H1 (cell line): ENCODE results near the gene ZNF879. TPM values are rescaled to one million over a fixed set of nuclear protein-coding genes. Genes with fewer than 3 reads are reported as not detected.

Experiments used
- CTCF ChIA-PET: fragments of 300-600 bp; sonication (Branson Sonifier 250); formaldehyde crosslinking; loops from one replicate; lab custom pipeline; 2021; ENCODE audit not compliant: partially characterized antibody; lab: Charles Lee
- POLR2A ChIA-PET: fragments of 300-600 bp; sonication (Branson Sonifier 250); formaldehyde crosslinking; loops from one replicate; lab custom pipeline; 2021; ENCODE audit warnings: inconsistent platforms; ENCODE audit not compliant: partially characterized antibody; lab: Charles Lee
- DNase-seq, 2 experiments: peaks; one replicate each; pipeline versions ENCODE4 v3.0.0 to v3.0.0-alpha.2; 2010 to 2022; ENCODE audit warnings: low spot score in 2 of 2, low read depth in 1 of 2, mixed read lengths in 1 of 2
- FAIRE-seq: peaks from 2 replicates; lab custom pipeline; 2011; peaks lifted over from hg19 to GRCh38; lab: Jason Lieb, UNC
- H2AFZ ChIP-seq: 2 replicates; pipeline ENCODE4 v1.8.1; 2012; ENCODE audit warnings: low read length, inconsistent platforms
- H2AK5ac ChIP-seq: 2 replicates; pipeline ENCODE4 v1.6.1; 2013; ENCODE audit warnings: low read depth, low read length
- H2BK120ac ChIP-seq: replicated peaks from 2 replicates; pipeline ENCODE3; 2013; ENCODE audit warnings: low read depth, low read length, inconsistent platforms
- H2BK12ac ChIP-seq: 2 replicates; pipeline ENCODE4 v1.6.1; 2013; ENCODE audit warnings: low read depth, low read length
- H2BK15ac ChIP-seq: 2 replicates; pipeline ENCODE4 v1.6.1; 2013; ENCODE audit warnings: low read length
- H2BK20ac ChIP-seq: 2 replicates; pipeline ENCODE4 v1.6.1; 2013; ENCODE audit warnings: low read length
- H2BK5ac ChIP-seq: 2 replicates; pipeline ENCODE4 v1.6.1; 2013; ENCODE audit warnings: low read depth, low read length
- H3K14ac ChIP-seq: 2 replicates; pipeline ENCODE4 v1.6.1; 2013; ENCODE audit warnings: inconsistent platforms; ENCODE audit not compliant: insufficient read length
- H3K18ac ChIP-seq: 2 replicates; pipeline ENCODE4 v1.6.1; 2013; ENCODE audit warnings: low read length; ENCODE audit errors: extremely low read depth
- H3K23ac ChIP-seq: 2 replicates; pipeline ENCODE4 v1.6.1; 2013; ENCODE audit warnings: inconsistent platforms; ENCODE audit not compliant: insufficient read length
- H3K23me2 ChIP-seq: 2 replicates; pipeline ENCODE4 v1.6.1; 2013; ENCODE audit warnings: low read depth, low read length
- H3K27ac ChIP-seq: 2 replicates; pipeline ENCODE4 v1.6.1; 2011; ENCODE audit warnings: low read depth, low read length, inconsistent platforms
- H3K27me3 ChIP-seq, 4 experiments: replicated peaks in 1 of 4; 1 replicate in 1 of 4; 2 replicates in 3 of 4; pipeline versions ENCODE4 v1.6.1 to v1.8.1; 2011 to 2013; ENCODE audit warnings: low read length in 3 of 4, mild to moderate bottlenecking in 3 of 4, inconsistent platforms in 2 of 4, mixed read lengths in 2 of 4, moderate library complexity in 1 of 4; ENCODE audit not compliant: control insufficient read depth in 3 of 4, insufficient read depth in 3 of 4; ENCODE audit errors: extremely low read depth in 1 of 4
- H3K36me3 ChIP-seq, 4 experiments: 2 replicates each; pipeline versions ENCODE4 v1.6.1 to v1.8.1; 2011 to 2013; ENCODE audit warnings: mild to moderate bottlenecking in 4 of 4, low read length in 3 of 4, moderate library complexity in 2 of 4, control low read depth in 1 of 4, inconsistent platforms in 1 of 4; ENCODE audit not compliant: insufficient read depth in 4 of 4, control insufficient read depth in 2 of 4
- H3K4ac ChIP-seq: replicated peaks from 2 replicates; pipeline ENCODE3; 2013; ENCODE audit warnings: low read length, low read depth, mixed read lengths, inconsistent platforms; ENCODE audit not compliant: insufficient read length
- H3K4me1 ChIP-seq, 4 experiments: replicated peaks in 1 of 4; 1 replicate in 1 of 4; 2 replicates in 3 of 4; pipeline versions ENCODE4 v1.6.1 to v1.8.1; 2011 to 2013; ENCODE audit warnings: low read length in 3 of 4, inconsistent platforms in 2 of 4, mixed read lengths in 1 of 4; ENCODE audit not compliant: insufficient read depth in 4 of 4, control insufficient read depth in 3 of 4
- H3K4me2 ChIP-seq, 2 experiments: 2 replicates each; pipeline versions ENCODE4 v1.6.1 to v1.8.1; 2011 to 2013; ENCODE audit warnings: low read depth in 2 of 2, low read length in 2 of 2, control low read depth in 1 of 2, inconsistent platforms in 1 of 2, mild to moderate bottlenecking in 1 of 2; ENCODE audit not compliant: insufficient read depth in 1 of 2
- H3K4me3 ChIP-seq, 4 experiments: fragments of 200-600, 300-600 bp in 1 of 4; sonication (generic), shearing (Covaris generic), sonication (Bioruptor Twin) in 1 of 4; 2 replicates each; pipeline versions ENCODE4 v1.5.1 to v1.8.1; 2011 to 2016; ENCODE audit warnings: low read length in 4 of 4, low read depth in 3 of 4, control low read depth in 2 of 4, inconsistent platforms in 2 of 4, mild to moderate bottlenecking in 2 of 4, mixed read lengths in 1 of 4, moderate library complexity in 1 of 4; ENCODE audit not compliant: insufficient read depth in 2 of 4; ENCODE audit errors: extremely low read depth in 1 of 4
- H3K56ac ChIP-seq: replicated peaks from 2 replicates; pipeline ENCODE3; 2013; ENCODE audit warnings: low read depth, mild to moderate bottlenecking, mixed read lengths, low read length, inconsistent platforms; ENCODE audit not compliant: insufficient read length
- H3K79me1 ChIP-seq: 2 replicates; pipeline ENCODE4 v1.6.1; 2013; ENCODE audit warnings: low read depth, low read length, control low read depth
- H3K79me2 ChIP-seq, 2 experiments: 2 replicates each; pipeline versions ENCODE4 v1.6.1 to v1.8.1; 2012 to 2013; ENCODE audit warnings: low read length in 2 of 2, mild to moderate bottlenecking in 2 of 2, inconsistent platforms in 1 of 2; ENCODE audit not compliant: insufficient read depth in 2 of 2, control insufficient read depth in 1 of 2
- H3K9ac ChIP-seq, 4 experiments: replicated peaks in 1 of 4; 1 replicate in 1 of 4; 2 replicates in 3 of 4; pipeline versions ENCODE4 v1.6.1 to v1.8.1; 2011 to 2013; ENCODE audit warnings: low read depth in 3 of 4, low read length in 3 of 4, control low read depth in 2 of 4, mild to moderate bottlenecking in 2 of 4, moderate library complexity in 2 of 4, inconsistent platforms in 1 of 4; ENCODE audit errors: extremely low read depth in 1 of 4
- H3K9me3 ChIP-seq, 2 experiments: 2 replicates each; pipeline versions ENCODE4 v1.6.1 to v1.8.1; 2012 to 2013; ENCODE audit warnings: mild to moderate bottlenecking in 2 of 2, moderate library complexity in 2 of 2, control low read depth in 1 of 2, inconsistent platforms in 1 of 2, low read depth in 1 of 2, low read length in 1 of 2, mixed read lengths in 1 of 2; ENCODE audit not compliant: insufficient read depth in 2 of 2
- H4K20me1 ChIP-seq, 2 experiments: replicated peaks in 1 of 2; 2 replicates each; pipeline versions ENCODE3 to v1.8.1; 2011 to 2013; ENCODE audit warnings: inconsistent platforms in 2 of 2, low read length in 2 of 2, mild to moderate bottlenecking in 1 of 2; ENCODE audit not compliant: insufficient read depth in 2 of 2, control insufficient read depth in 1 of 2
- H4K5ac ChIP-seq: 2 replicates; pipeline ENCODE4 v1.6.1; 2013; ENCODE audit warnings: low read length, low read depth, mixed read lengths, inconsistent platforms; ENCODE audit not compliant: insufficient read length
- H4K8ac ChIP-seq: 2 replicates; pipeline ENCODE4 v1.8.0; 2013; ENCODE audit warnings: mild to moderate bottlenecking, moderate library complexity, low read length, inconsistent platforms; ENCODE audit not compliant: insufficient read depth; ENCODE audit errors: extremely low read depth
- H4K91ac ChIP-seq: replicated peaks from 2 replicates; pipeline ENCODE3; 2013; ENCODE audit warnings: low read length, mixed read lengths, inconsistent platforms; ENCODE audit not compliant: insufficient read length
- ASH2L ChIP-seq: fragments of 200-600, 300-600 bp; sonication (generic); IDR thresholded peaks from one replicate; pipeline ENCODE4 v1.7.1; 2017; ENCODE audit warnings: low read length
- KDM4A ChIP-seq: IDR thresholded peaks from one replicate; pipeline ENCODE4 v1.7.1; 2012; ENCODE audit warnings: low read depth, mild to moderate bottlenecking, moderate library complexity, low read length, inconsistent platforms; ENCODE audit not compliant: severe bottlenecking
- POLR2A ChIP-seq, 2 experiments: IDR thresholded peaks; 1 replicate in 1 of 2; 2 replicates in 1 of 2; pipeline ENCODE4 v1.6.1; 2011; ENCODE audit warnings: low read depth in 2 of 2, low read length in 2 of 2, mild to moderate bottlenecking in 2 of 2; ENCODE audit errors: control extremely low read depth in 1 of 2
- RBBP5 ChIP-seq: IDR thresholded peaks from 2 replicates; pipeline ENCODE4 v1.7.1; 2012; ENCODE audit warnings: low read depth, mild to moderate bottlenecking, inconsistent platforms, low read length, moderate library complexity, borderline replicate concordance
- SAP30 ChIP-seq: fragments of 300-600 bp; sonication (generic); IDR thresholded peaks from 2 replicates; pipeline ENCODE4 v1.7.1; 2012; ENCODE audit warnings: low read length, moderate library complexity, mild to moderate bottlenecking, inconsistent platforms; ENCODE audit not compliant: insufficient read depth, insufficient replicate concordance
- SIN3A ChIP-seq, 2 experiments: IDR thresholded peaks in 1 of 2; conservative IDR thresholded peaks in 1 of 2; 2 replicates each; pipeline ENCODE4 v1.6.1; 2011 to 2012; ENCODE audit warnings: low read length in 2 of 2, improper control_type of control experiment in 1 of 2, low read depth in 1 of 2, mild to moderate bottlenecking in 1 of 2
- TAF1 ChIP-seq: IDR thresholded peaks from 2 replicates; pipeline ENCODE4 v1.6.1; 2011; ENCODE audit warnings: mild to moderate bottlenecking, low read depth, low read length
- YY1 ChIP-seq: IDR thresholded peaks from 2 replicates; pipeline ENCODE4 v1.6.1; 2011; ENCODE audit warnings: low read depth, mild to moderate bottlenecking, low read length
- WGBS, 2 experiments: shearing (Covaris generic) in 1 of 2; methylation state at CpG; one replicate each; pipeline versions ENCODE4 v1.1.6 to v1.1.7; 2013 to 2015; ENCODE audit warnings: low lambda C conversion rate in 2 of 2, mixed read lengths in 2 of 2, inconsistent platforms in 1 of 2, low coverage in 1 of 2, missing lambda C conversion rate in 1 of 2; ENCODE audit not compliant: insufficient replicate concordance in 2 of 2, insufficient coverage in 1 of 2, insufficient read length in 1 of 2; ENCODE audit errors: extremely low coverage in 1 of 2, missing lambda C conversion rate in 1 of 2; 5-methylcytosine and 5-hydroxymethylcytosine counted together
- long read RNA-seq, 2 experiments: library from RNA in 1 of 2; library from capped mRNA in 1 of 2; stranded (forward); transcript quantifications; one replicate each; pipeline ENCODE4 v2.0.0, GENCODE V29; 2021; ENCODE audit warnings: inconsistent platforms in 1 of 2
- polyA minus RNA-seq, 3 experiments: library from RNA; depleted of rRNA, polyadenylated mRNA; stranded (reverse); fragments of >200 nt; gene quantifications; 1 replicate in 2 of 3; 2 replicates in 1 of 3; pipeline ENCODE4 v1.2.3, GENCODE V29; 2011
- polyA plus RNA-seq, 7 experiments: library from polyadenylated mRNA; depleted of rRNA in 3 of 7; stranded (reverse) in 5 of 7; unstranded in 2 of 7; fragments of >200 nt in 5 of 7; fragments of 200-250 nt in 2 of 7; gene quantifications; 1 replicate in 5 of 7; 2 replicates in 1 of 7; 4 replicates in 1 of 7; pipeline versions ENCODE4 v1.2.1 to v1.2.3, GENCODE V29; 2011 to 2013; ENCODE audit warnings: missing spikeins in 2 of 7, mixed read lengths in 2 of 7
- total RNA-seq: library from RNA; stranded (reverse); fragmentation: NEBNext Ultra II Directional; extraction: Animal tissue kit (Norgen Biotek cat#: 25700); gene quantifications from 2 replicates; pipeline ENCODE4 v1.2.1, GENCODE V29; 2021

Gene ZNF879
- 3.1 and 3.9 TPM in 2 replicates for total RNA-seq
- 1.4 and 2.2 TPM in 2 replicates for polyA plus RNA-seq (2011; rRNA removed)
- 1.4 TPM for polyA plus RNA-seq (2011; cell fraction: cytosol; rRNA removed)
- polyA plus RNA-seq (2011; cell fraction: nucleus; rRNA removed), result 4.0 TPM
- polyA plus RNA-seq (2012, experiment 1 of 2), result 1.5 to 2.7 TPM (median 1.9 TPM) in 4 replicates
- polyA plus RNA-seq (2012, experiment 2 of 2), result 0.10 TPM
- polyA plus RNA-seq (2013, experiment 1 of 2), result 2.5 TPM
- 2.3 TPM for polyA plus RNA-seq (2013, experiment 2 of 2)
- 8.5 and 9.2 TPM in 2 replicates for polyA minus RNA-seq (2011; rRNA and poly(A)+ RNA removed)
- 2.7 TPM for polyA minus RNA-seq (2011; cell fraction: cytosol; rRNA and poly(A)+ RNA removed)
- polyA minus RNA-seq (2011; cell fraction: nucleus; rRNA and poly(A)+ RNA removed), result 11.4 TPM
- long read RNA-seq, experiment 1, partial matches to known transcripts, result 0 of 5 reads
- long read RNA-seq, experiment 1, other reads (novel, unspliced or antisense), result 4 of 5 reads
- long read RNA-seq, experiment 2, partial matches to known transcripts, result 0 of 1 reads
- long read RNA-seq, experiment 2, other reads (novel, unspliced or antisense), result 0 of 1 reads

GRCh38 chr5:179023528-179024189, at the start of gene ZNF879:
ZNF879 (plus strand) TSS chr5:179023804; CDS start chr5:179025005, 1,201 bp downstream.
- Histone ChIP-seq H4K5ac (peak within 1 kb of the TSS; percentile 72), H4K20me1 (no peaks in the 10 kb centered on the region), H3K14ac (no peak within 1 kb of the TSS), H2BK15ac (no peak within 1 kb of the TSS), H3K4me2 (peak within 1 kb of the TSS; percentile 62 to 77), H3K27ac (peak within 1 kb of the TSS; percentile 64; the same call in 1 of the 2 replicates), H3K4me1 (peaks cover 0 to 2% (median 0%) of the 10 kb centered on the region in 4 experiments; a peak in 1 of 7 replicates), H2BK120ac (no peak within 1 kb of the TSS), H3K4ac (no peak within 1 kb of the TSS), H3K56ac (no peak within 1 kb of the TSS), H3K4me3 (peak within 1 kb of the TSS; percentile 47 to 79 (median 68)), H4K91ac (peak within 1 kb of the TSS; percentile 74), H3K23me2 (no peaks in the 10 kb centered on the region; the same call in 1 of the 2 replicates), H3K18ac (0 out of 2 replicates have a peak within 1 kb of the TSS, but pooled peaks have one; percentile 48), H3K79me2 (no peaks in the 10 kb centered on the region), H2BK5ac (no peak within 1 kb of the TSS), H2AFZ (peak within 1 kb of the TSS; percentile 25; the same call in 1 of the 2 replicates), H3K79me1 (no peaks in the 10 kb centered on the region), H3K23ac (no peak within 1 kb of the TSS), H3K36me3 (peaks cover 0 to 26% (median 12%) of the 10 kb centered on the region in 4 experiments; a peak in 6 of 8 replicates), H3K27me3 (0 out of 7 replicates have a peak, but pooled peaks cover 0 to 2% (median 0%) of the 10 kb centered on the region in 4 experiments), H3K9me3 (peaks cover 17 to 21% of the 10 kb centered on the region in 2 experiments; a peak in 3 of 4 replicates), H2BK12ac (no peak within 1 kb of the TSS), H4K8ac (peak within 1 kb of the TSS; percentile 83; the same call in 1 of the 2 replicates), H2BK20ac (no peak within 1 kb of the TSS), H3K9ac (peak within 1 kb of the TSS; percentile 55 to 82 (median 69); a peak in 6 of 7 replicates), H2AK5ac (no peak within 1 kb of the TSS)
- FAIRE-seq, result peak; percentile 85
- WGBS, 2 experiments, result 2% methylated on average over 55 of the region's 72 CpGs; no CpG with 5 or more reads in 1 of the 2 experiments
- ChIA-PET POLR2A (interaction anchor here (1.1 kb wide), 2 partner anchors 23 to 27 kb away, joined by 3 to 4 read pairs; no protein-coding TSS in a partner anchor), CTCF (no interaction called here)
- peak; percentile 82 to 92 for DNase-seq
- TF ChIP-seq ASH2L, result peak; percentile 76
- TF ChIP-seq YY1, result peak; percentile 9; the same call in 1 of the 2 replicates
- TF ChIP-seq POLR2A (IDR thresholded peaks at IDR 0.05; ENCODE audit: control extremely low read depth in 1 of 2, low read depth in 2 of 2, low read length in 2 of 2), result peak in 1 of 2 experiments; percentile 67; a peak in 2 of 3 replicates
- peak; percentile 37; the same call in 1 of the 2 replicates for TF ChIP-seq TAF1
- peak; percentile 82 for TF ChIP-seq RBBP5
- peak; percentile 95 for TF ChIP-seq KDM4A
- no peak for TF ChIP-seq SAP30
- peak in 1 of 2 experiments; percentile 41; a peak in 1 of 4 replicates for TF ChIP-seq SIN3A (conservative IDR thresholded peaks at IDR 0.05 in 1 of 2, IDR thresholded peaks at IDR 0.05 in 1 of 2; ENCODE audit: low read depth in 1 of 2, low read length in 2 of 2)
